Skeletal muscle tissue (tissue), 4 donors: ENCODE measurements around the gene NOL3. TPM values are rescaled to one million over a fixed set of nuclear protein-coding genes. Genes with fewer than 3 reads are reported as not detected.
A peak's percentile ranks its signal among the peaks of the same experiment; 100 is the strongest.

Experiments used
- H3K27ac ChIP-seq: one replicate; pipeline ENCODE4 v1.7.0; 2013; ENCODE audit warnings: mild to moderate bottlenecking, low read depth, low read length, inconsistent platforms
- H3K27me3 ChIP-seq, 3 donors: one replicate each; pipeline ENCODE4 v1.7.0; 2013; ENCODE audit warnings: low read length in 3 of 3; ENCODE audit not compliant: control insufficient read depth in 3 of 3, insufficient read depth in 3 of 3
- H3K36me3 ChIP-seq, 3 donors: one replicate each; pipeline ENCODE4 v1.7.0; 2013; ENCODE audit warnings: low read length in 3 of 3; ENCODE audit not compliant: control insufficient read depth in 3 of 3, insufficient read depth in 3 of 3
- H3K4me1 ChIP-seq, 3 donors: one replicate each; pipeline ENCODE4 v1.7.0; 2013; ENCODE audit warnings: low read length in 3 of 3, mild to moderate bottlenecking in 3 of 3; ENCODE audit not compliant: control insufficient read depth in 3 of 3, insufficient read depth in 3 of 3
- H3K4me3 ChIP-seq, 3 donors: one replicate each; pipeline ENCODE4 v1.7.0; 2013; ENCODE audit warnings: low read length in 3 of 3
- H3K9ac ChIP-seq, 3 donors: one replicate each; pipeline ENCODE4 v1.7.0; 2013; ENCODE audit warnings: low read length in 3 of 3, mild to moderate bottlenecking in 3 of 3, moderate library complexity in 2 of 3, low read depth in 1 of 3
- H3K9me3 ChIP-seq, 3 donors: one replicate each; pipeline ENCODE4 v1.7.0; 2013; ENCODE audit warnings: low read length in 3 of 3; ENCODE audit not compliant: control insufficient read depth in 3 of 3
- total RNA-seq: library from RNA; depleted of rRNA; stranded (reverse); fragments of >200 nt; gene quantifications from one replicate; pipeline ENCODE4 v1.2.3, GENCODE V29; 2014
- donor health status: Osteomylitis.

NOL3 gene
- total RNA-seq, 1 donor from 2014 or later = 11.0 TPM

DNA sequence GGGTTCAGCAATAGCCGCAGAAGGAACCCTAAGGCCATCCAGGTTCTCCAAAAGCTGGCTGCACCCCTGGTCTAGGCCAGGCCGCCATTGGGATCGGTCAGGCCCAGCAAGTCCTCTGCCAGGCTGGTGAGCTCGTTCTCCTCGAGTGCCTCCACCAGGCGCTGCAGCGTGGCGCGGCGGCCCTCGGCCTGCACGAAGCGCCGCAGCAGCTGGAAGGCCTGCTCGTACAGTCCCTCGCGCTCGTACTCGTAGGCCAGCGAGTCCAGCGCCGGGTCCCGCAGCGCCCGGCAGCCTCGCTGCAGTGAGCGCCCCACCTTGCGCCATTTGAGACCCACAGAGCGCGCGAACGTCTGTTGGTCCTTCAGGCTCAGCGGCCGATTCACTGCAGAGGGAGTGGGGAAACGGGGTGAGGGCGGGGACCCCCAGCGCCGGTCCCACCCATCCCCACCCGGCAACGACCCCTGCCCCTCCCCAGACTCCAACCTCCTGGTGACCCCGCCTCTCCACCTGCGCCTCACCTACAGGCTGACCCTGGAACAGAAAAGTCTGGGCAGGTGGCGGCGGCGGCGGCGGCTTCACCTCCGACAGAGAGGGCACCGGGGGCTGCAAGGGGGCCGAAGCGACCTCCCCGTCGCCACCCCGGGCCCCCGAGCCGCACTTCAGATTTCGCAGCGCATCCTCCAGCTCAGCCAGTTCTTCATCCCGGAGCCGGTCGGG, 15.6 kb upstream of the NOL3 start:
- H3K27ac ChIP-seq = no peak overlapping the region
- peaks cover 15 to 25% (median 20%) of the 10 kb centered on the region in 3 donors for H3K4me1 ChIP-seq
- no peak overlapping the region for H3K9ac ChIP-seq
- no peaks in the 10 kb centered on the region for H3K9me3 ChIP-seq
- peaks cover 0 to 17% (median under 1%) of the 10 kb centered on the region in 3 donors for H3K27me3 ChIP-seq
- H3K4me3 ChIP-seq = peak overlapping the region in 2 of 3 donors; percentile 58 to 61
- H3K36me3 ChIP-seq = peaks cover 0 to 2% (median 0%) of the 10 kb centered on the region in 3 donors

DNA sequence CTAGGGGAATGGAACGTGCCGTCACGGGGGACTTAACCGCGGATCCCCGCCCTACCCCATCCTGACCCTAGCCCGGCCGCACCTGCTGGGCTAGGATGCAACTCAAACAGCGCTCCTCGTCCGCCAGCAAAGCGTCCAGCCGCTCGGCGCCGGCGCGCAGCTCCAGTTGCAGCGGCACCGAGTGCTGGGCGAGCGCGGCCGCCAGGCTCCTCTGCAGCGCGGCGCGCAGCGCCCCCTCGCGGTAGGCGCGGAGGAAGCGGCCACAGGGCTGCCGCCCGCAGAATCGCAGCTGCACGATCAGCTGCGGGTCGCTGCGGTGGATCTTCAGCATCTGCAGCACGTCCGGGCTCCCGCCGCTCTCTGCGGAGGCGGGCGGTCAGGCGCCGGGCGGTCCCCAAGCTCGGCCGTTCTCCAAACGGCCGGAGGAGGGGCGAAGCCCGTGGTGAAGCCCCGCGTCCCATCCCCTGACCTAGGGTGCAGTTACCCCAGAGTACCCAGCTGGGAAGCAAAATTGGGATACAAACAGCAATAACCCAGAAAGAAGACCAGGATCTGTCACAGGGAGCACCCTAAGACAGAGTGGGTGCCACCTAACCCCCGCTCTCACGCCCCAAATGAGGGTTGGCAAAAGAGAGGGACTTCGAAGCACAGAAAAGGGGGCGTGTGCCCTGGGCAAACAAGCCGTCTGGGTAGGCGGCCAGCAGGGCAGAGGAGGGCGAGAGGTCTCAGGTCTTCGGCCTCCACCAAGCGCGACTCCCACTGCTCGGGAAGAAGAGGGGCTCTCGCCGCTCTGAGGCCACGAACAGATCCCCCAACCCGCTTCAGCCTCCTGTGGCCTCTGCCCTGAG, 14.8 kb upstream of the NOL3 start:
- Histone ChIP-seq H3K36me3 (peaks cover 0 to 2% (median 0%) of the 10 kb centered on the region in 3 donors), H3K27me3 (peaks cover 0 to 10% (median 0%) of the 10 kb centered on the region in 3 donors), H3K9ac (no peak overlapping the region), H3K4me3 (peak overlapping the region in 2 of 3 donors; percentile 58 to 61), H3K9me3 (no peaks in the 10 kb centered on the region), H3K4me1 (peaks cover 21 to 28% (median 25%) of the 10 kb centered on the region in 3 donors), H3K27ac (no peak overlapping the region)

DNA sequence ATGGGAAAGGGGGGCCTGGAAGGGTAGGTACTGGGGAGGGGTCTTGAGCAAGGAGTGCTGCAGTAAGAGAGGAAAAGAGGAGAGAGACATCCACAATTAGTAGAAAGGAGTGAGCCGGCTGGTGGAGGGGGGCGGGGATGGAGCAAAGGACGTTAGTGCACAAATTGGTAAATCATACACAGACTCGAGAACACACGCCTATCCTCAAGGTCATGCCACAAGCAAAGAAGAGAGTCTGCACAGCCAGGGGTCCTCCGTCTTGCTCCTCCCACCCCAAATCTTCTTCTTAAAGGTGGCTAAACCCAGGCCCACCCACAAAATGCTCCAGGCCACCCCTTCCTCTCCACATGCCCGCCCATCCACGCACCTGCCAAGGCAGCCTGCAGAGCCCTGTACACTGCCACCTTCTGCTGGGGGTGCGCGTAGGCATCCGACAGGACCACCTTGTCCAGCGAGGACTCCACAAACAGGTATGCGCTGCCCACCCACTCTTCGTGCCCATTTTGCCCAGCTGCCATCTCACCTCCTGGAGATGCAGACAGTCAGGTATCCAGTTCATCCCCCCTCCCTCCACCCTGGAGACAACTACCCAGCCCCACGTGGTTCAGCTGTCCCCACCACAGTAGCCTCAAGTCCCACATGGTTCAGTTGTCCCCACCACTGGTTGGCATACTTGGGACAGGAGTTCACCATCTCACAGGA, 14.0 kb upstream of the NOL3 start:
- Histone ChIP-seq H3K4me3 (no peak overlapping the region), H3K9ac (no peak overlapping the region), H3K36me3 (peaks cover 0 to 2% (median 0%) of the 10 kb centered on the region in 3 donors), H3K4me1 (peaks cover 21 to 29% (median 26%) of the 10 kb centered on the region in 3 donors), H3K27ac (no peak overlapping the region), H3K9me3 (no peaks in the 10 kb centered on the region), H3K27me3 (peaks cover 0 to 3% (median 0%) of the 10 kb centered on the region in 3 donors)

DNA sequence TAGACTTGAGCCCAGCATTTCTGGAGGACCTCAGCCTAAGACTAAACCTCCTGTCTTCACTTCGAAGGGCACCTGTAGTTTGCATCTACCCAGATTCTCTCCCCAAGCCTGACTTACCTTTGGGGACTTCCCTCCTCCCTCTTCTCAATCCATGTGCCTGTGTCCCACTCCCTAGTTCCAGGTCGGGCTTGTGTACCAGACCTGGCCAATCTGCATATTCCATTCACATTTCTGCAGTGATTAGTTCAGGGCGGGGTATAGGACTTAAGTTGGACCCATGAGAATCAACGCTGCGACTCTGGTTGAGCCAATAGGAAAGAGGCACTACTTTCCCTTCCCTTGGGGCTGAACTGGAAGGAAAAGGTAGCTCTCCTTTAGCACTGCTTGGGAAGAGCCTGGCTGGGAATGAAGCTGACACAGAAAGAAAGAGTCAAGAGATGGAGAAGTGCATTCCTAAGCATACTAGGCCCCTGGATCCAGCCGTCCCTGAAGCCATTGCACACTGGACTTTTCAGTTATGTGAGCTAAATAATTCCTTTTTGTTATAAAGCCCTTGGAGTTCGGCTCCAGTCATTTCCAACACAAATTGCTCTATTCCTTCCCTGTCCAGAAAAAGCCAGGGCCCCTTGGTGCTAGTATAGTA, 13.1 kb upstream of the NOL3 start:
- Histone ChIP-seq H3K27ac (no peak overlapping the region), H3K4me1 (peaks cover 30 to 38% (median 31%) of the 10 kb centered on the region in 3 donors), H3K9ac (no peak overlapping the region), H3K9me3 (no peaks in the 10 kb centered on the region), H3K4me3 (no peak overlapping the region), H3K27me3 (peaks cover 0 to 3% (median 0%) of the 10 kb centered on the region in 3 donors), H3K36me3 (peaks cover 0 to 2% (median 0%) of the 10 kb centered on the region in 3 donors)

DNA sequence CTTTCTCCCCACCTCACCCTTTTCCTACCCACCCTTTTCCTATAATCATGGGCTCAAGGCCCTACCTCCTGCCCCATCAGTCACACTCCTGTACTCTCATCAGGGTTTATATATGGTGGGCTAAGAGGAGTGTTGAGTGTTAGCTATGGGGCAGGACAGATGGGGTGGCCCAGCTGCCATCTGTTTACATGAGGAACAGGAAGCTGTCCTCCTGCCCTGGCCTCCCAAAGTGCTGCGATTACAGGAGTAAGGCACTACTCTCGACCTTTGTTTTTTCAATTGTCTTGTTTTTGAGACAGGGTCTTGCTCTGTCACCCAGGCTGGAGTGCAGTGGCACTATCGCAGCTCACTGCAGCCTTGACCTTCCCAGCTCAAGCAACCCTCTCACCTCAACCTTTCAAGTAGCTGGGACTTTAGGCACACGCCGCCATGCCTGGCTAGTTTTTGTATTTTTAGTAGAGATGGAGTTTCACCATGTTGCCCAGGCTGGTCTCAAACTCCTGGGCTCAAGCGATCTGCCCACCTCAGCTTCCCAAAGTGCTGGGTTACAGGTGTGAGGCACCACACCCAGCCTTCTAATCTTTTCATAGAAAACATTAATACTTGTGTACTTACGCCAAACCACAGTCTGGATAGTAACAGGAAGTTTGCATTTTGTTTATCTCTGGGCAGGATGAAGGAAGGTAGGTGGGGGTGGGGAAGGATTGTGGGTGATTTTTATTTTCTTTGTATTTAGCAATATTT, 12.3 kb upstream of the NOL3 start:
- peaks cover 38 to 47% (median 39%) of the 10 kb centered on the region in 3 donors for H3K4me1 ChIP-seq
- no peaks in the 10 kb centered on the region for H3K9me3 ChIP-seq
- H3K36me3 ChIP-seq = peaks cover 0 to 2% (median 0%) of the 10 kb centered on the region in 3 donors
- H3K4me3 ChIP-seq = no peak overlapping the region
- H3K9ac ChIP-seq = peak overlapping the region in 1 of 3 donors; percentile 25
- no peak overlapping the region for H3K27ac ChIP-seq
- peaks cover 0 to 5% (median 1%) of the 10 kb centered on the region in 3 donors for H3K27me3 ChIP-seq

DNA sequence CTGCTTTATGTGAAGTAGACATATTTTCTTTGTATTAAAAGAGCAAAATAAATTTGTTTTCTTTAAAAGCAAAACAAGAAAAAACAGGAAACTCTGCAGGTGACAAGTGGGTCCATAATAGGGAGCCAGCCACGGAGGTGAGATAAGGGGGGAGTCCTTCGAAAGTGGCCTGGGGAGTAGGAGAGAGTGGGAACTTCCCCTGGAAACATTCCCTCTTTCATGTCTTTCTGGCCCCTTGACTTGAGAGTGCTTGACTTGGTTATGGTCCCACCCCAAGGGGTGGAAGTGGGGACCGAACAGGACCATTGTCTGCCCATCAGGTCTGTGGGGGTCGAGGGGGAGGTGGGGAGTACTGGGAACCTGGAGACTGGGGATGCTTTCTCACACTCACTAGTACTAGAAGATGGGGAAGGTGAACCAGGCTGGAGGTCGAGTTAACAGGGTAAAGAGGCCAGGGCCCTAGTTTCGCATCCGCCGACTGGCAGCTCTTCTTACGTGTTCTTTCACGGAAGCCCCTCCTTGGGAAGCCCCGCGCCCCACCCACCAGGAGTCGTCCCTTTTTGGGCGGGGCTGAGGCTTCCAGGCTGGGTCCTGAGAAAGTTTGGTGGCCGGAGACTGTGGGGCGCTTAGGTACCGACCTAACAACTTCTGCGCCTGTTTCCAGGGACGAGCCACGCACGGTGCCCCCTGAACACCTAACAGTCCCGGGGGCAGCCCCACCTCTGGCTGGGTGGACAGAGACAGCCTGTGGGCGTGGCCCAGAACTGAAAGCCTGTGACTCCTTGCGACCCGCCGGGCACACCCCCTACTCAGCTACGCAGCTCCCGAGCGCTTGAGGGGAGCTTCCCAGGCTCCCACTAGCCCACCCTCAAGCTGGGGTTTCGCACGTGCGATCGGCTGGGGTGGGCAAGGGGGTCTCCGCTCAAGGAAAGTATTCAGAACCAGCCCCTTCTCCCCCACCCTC, 11.4 kb upstream of the NOL3 start:
- H3K4me1 ChIP-seq = peaks cover 47 to 55% (median 48%) of the 10 kb centered on the region in 3 donors
- H3K4me3 ChIP-seq = peak overlapping the region; percentile 82 to 87 (median 85)
- H3K36me3 ChIP-seq = peaks cover 0 to 2% (median 0%) of the 10 kb centered on the region in 3 donors

DNA sequence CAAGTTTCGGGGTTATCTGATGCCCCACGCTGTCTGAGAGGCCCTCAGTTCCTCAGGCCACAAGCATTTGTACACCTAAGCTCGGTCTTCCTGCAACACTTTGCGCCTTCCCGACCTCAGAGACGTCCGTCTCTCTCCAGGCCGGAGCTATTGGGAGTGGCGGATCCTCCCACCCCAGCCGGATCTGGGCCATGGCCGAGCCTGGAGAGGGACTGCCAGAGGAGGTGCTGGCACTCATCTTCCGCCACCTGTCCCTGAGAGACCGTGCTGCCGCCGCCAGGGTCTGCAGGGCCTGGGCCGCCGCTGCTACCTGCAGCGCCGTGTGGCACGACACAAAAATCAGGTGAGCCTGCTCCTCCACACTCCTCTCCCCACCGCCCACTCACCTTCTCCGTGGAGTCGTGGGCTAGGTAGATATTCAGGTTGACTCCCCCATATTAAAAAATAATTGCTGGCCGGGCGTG, 8.7 kb upstream of the NOL3 start:
- peak overlapping the region; percentile 75 for H3K27ac ChIP-seq
- H3K27me3 ChIP-seq = peaks cover 0 to 5% (median 0%) of the 10 kb centered on the region in 3 donors
- H3K9me3 ChIP-seq = no peaks in the 10 kb centered on the region
- peaks cover 0 to 1% (median 1%) of the 10 kb centered on the region in 3 donors for H3K36me3 ChIP-seq
- peaks cover 57 to 64% (median 59%) of the 10 kb centered on the region in 3 donors for H3K4me1 ChIP-seq
- H3K4me3 ChIP-seq = peak overlapping the region; percentile 72 to 84 (median 82)
- H3K9ac ChIP-seq = peak overlapping the region; percentile 62 to 93 (median 70)

More for the DNA sequence above, 11.4 kb upstream of the NOL3 start:
- Histone ChIP-seq H3K27me3 (peaks cover 0 to 5% (median 0%) of the 10 kb centered on the region in 3 donors), H3K27ac (peak overlapping the region; percentile 75), H3K9ac (peak overlapping the region; percentile 72 to 93 (median 84)), H3K9me3 (no peaks in the 10 kb centered on the region)
